COLO668 (cell line): ENCODE measurements around the gene CAPN15.
A peak's percentile ranks its signal among the peaks of the same experiment; 100 is the strongest.

Experiments
- DNase-seq: peaks from one replicate; lab custom pipeline; 2025; ENCODE audit not compliant: unreplicated experiment; lab: John Stamatoyannopoulos, UW

Gene CAPN15

GRCh38 chr16:574021-574760, 46.7 kb downstream of the CAPN15 start:
- DNase-seq = peak; percentile 24

DNA sequence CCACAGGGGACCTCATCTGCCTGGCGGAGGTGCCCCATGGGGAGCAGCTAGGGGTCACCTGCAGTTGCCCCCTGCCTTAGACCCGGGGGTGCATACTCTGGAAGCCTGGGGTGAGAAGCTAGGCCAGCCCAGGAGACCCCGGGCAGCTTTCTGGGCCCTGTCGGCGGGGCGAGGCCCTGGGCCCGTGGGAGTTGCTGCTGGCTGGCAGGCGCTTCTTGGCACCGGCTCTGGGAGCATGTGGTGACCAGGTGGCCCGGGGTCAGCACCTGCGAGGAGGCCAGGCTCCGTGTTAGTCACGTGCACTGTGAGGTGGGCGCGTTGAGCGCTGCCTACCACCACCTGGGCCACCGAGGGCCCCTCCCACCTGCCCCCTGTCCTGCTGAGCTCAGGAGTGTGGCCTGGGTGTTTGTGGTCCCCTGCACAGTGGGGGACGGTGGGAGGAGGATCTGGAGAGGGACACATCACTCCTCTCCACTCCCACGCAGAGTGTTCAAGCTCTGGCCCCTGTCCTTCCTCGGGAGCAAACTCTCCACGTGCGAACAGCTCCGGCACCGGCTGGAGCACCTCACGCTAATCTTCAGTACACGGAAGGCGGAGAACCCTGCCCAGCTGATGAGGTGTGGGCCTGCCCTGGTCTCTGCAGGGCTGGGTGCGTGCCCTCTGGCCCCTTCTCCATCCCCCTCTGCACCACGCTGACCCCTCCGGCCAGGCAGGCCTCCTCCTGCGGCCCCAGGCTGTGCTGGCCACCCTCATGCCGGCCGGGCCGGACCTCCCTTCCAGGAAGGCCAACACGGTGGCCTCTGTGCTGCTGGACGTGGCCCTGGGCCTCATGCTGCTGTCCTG, 48.1 kb downstream of the CAPN15 start:
- DNase-seq = no peak

DNA sequence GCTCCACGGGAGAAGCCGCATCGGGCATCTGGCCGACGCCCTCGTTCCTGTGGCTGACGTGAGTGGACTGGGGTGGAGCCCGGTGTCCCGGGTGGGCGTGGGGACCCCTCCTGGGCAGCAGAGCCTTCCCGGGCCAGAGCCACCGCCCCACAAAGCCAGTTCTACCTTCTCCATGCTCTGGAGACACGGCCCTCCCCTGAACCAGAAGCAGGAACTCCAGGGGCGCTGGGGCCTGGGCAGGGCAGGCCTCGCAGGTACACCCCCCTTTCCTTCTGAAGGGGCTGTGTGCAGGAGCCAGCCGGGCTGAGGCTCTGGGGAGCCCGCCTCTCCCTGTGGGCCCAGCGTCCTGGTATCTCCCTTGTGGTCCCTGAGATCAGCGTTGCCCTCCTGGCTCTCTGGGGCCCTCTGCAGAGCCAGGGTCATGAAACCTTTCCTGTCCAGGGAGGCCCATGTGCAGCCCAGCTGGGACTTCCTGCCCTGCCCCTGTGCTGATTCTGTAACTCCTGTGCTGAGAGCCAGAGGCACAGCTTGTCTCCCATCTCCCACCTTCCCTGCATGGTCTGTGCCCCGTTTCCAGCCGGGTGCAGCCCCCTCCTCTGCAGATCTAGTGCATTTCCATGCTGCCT, 48.8 kb downstream of the CAPN15 start:
- no peak for DNase-seq

- DNase-seq = no peak
Observed at GRCh38 chr16:576823-577201, 49.3 kb downstream of the CAPN15 start.

GRCh38 chr16:577796-578195, 50.3 kb downstream of the CAPN15 start:
- DNase-seq = no peak

GRCh38 chr16:578232-578869, 50.8 kb downstream of the CAPN15 start:
- no peak for DNase-seq

GRCh38 chr16:578870-579405, 51.4 kb downstream of the CAPN15 start:
- peak; percentile 84 for DNase-seq

GRCh38 chr16:580141-580945, 52.8 kb downstream of the CAPN15 start:
- DNase-seq = no peak

DNA sequence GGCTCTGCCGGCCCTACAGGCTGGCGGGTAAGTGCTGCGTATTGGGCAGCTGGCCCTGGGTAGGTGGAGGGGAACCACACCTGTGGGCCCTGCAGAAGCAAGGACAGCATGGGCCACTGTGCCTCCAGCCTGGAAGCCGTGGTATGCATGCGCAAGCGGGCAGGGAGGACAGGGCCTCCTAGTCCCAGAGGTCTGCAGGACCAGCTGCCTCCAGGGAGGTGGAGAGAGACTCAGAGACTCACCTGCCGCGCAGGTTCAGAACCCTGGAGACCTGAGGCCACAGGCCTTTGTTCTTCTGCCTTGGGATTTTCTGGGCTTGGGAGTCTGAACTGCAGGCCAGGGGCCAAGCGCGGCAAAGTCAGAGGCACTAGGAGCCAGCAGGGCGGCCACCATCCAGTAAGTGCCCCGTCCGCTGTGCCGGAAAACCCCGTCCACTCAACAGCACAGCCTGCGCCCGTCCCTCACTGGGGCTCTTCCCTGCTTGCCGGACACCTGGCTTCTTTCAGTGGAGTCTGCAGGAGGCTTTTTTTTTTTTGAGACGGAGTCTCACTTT, 53.5 kb downstream of the CAPN15 start:
- no peak for DNase-seq

- DNase-seq = no peak
Observed at GRCh38 chr16:582218-582613, 54.7 kb downstream of the CAPN15 start.

DNA sequence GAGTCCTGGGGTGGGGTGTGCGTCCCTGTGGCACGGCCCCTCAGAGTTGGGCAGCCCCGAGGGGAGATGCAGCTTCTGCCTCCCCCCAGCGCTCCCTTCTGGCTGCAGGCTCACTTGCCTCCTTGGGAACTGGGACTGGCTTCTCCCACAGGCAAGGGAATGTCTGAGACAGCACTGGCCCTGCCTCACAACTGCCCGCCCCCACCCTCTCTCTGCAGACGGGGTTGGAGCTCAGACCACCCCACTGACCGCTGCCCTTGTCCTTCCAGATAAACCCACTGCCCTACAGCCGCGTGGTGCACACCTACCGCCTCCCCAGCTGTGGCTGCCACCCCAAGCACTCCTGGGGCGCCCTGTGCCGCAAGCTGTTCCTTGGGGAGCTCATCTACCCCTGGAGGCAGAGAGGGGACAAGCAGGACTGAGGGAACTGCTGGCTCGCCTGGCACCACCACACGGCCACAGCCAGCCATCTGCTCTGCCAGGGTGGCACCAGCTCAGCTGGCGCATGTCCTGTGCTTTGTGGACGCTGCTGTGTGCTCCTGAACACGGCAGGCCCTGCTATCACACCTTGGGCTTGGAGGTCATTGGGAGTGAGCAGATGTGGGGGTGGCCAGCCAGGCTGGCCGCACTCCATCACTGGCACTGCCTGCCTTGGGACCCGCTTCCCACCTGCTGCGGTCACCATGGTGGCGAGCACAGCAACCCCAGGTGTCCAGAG, 55.3 kb downstream of the CAPN15 start:
- DNase-seq = no peak

GRCh38 chr16:583470-583814, 55.9 kb downstream of the CAPN15 start:
- DNase-seq = peak; percentile 58

DNA sequence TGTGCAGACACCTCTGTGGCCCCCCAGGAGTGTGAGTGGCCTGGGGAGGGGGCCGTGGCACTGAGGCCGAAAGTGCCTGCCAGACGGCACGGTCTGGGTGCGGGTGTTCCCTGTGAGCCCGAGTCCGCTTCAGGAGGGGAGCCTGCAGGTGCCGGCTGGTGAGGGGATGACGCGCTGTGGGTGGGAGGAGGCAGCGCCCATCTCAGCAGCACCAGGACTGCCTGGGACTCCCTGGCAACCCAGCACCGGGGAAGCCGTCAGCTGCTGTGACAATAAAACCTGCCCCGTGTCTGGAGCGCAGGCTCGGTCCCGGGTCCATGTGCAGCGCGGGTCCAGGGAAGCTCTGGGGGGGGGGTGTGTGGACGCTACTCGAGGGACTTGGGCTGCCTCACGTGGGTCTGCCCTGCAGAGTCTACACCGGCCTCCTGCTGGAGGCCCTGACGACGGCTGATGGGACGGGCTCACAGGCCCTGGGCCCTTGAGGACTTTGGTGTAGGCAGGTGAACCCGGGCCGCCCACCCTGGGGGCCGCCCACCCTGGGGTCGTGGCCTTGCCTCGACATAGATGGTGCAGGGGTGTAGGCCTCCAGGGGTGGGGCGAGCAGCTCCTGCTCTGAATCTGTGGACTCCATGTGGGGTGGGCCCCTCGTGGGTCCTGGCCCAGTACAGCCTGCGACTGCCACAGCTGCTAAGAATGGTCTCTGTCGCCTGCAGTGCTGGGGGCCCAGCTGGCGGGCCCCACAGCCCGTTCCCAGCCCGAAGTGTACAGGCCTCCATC, 56.5 kb downstream of the CAPN15 start:
- peak; percentile 82 for DNase-seq

- DNase-seq = peak; percentile 66
Observed at GRCh38 chr16:585351-585750, 57.8 kb downstream of the CAPN15 start.

DNA sequence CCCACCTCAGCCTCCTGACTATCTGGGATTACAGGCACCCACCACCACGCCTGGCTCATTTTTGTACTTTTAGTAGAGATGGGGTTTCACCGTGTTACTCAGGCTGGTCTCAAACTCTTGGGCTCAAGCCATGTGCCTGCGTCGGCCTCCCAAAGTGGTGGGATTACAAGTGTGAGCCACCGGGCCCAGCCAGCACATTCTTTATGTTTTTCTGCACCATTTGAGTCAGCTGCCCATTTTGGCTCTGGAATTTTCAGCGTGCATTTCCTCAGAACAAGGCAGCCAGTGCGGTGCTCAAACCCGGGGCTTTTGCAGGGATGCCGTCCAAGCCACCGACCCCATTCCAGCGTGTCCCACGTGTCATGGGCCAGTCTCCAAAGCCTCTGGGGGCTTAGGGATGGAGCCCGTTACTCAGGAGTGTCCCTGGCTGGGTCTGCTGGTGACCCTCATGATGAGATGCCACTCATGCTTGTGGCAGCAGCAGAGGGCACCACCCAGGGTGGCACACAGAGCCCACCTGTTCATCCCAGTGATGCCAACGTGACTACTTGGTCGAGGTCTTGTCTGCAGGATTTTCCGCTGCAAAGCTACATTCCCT, 58.6 kb downstream of the CAPN15 start:
- no peak for DNase-seq

- DNase-seq = no peak
Observed at GRCh38 chr16:586645-587590, 59.4 kb downstream of the CAPN15 start.

- peak; percentile 64 for DNase-seq
Observed at GRCh38 chr16:588639-588888, 61.1 kb downstream of the CAPN15 start.
